PC-3 (cell line): ENCODE results near the gene SEPTIN2.

Experiments used
- EZH2 ChIP-seq: fragments of 300-600 bp; sonication (generic); IDR thresholded peaks from one replicate; pipeline ENCODE4 v1.6.1; 2017; ENCODE audit warnings: antibody characterized with exemption, mild to moderate bottlenecking, low read length; ENCODE audit not compliant: unreplicated experiment
- EZH2phosphoT487 ChIP-seq: fragments of 300-600 bp; sonication (generic); IDR thresholded peaks from 2 replicates; pipeline ENCODE4 v1.6.1; 2018; ENCODE audit warnings: mild to moderate bottlenecking, antibody characterized with exemption, low read length, borderline replicate concordance
- TF ChIP-seq, protein P1 (sequence below): fragments of 300-600 bp; sonication (generic); conservative IDR thresholded peaks from 2 replicates; pipeline ENCODE4 v1.5.1; 2017; ENCODE audit warnings: antibody characterized with exemption, low read depth, mild to moderate bottlenecking, low read length

DNA sequence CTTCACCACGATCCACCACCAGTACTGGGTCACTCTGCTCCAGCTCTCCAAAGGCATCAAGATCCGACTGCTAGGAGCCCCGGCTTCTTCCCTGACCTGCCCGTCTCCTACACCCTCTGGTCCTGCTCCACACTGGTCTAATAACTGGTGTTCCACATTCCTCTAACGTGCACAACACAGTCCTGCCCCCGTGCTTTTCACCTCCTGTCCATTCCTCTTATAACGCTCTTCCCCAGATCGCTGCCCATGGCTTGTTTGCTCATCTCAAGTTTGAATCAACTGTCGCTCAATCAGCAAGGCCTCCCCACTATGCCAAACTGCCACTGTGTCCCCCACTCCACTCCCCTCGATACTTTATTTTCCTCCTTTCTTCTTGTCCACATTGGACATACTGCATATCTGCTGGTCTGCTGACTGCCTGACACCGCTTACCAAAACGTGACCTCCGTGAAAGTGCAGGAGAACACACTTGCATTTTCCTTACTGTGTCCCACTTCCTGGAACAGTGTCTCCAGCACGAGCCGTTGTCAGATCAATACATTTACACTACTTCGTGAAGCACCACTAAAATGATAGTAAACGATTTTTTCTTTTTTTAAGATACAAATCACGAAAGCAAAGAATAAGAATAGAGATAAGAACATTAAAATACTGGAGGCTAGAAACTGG is 6.8 kb upstream of the SEPTIN2 start:
- TF ChIP-seq, protein P1, sequence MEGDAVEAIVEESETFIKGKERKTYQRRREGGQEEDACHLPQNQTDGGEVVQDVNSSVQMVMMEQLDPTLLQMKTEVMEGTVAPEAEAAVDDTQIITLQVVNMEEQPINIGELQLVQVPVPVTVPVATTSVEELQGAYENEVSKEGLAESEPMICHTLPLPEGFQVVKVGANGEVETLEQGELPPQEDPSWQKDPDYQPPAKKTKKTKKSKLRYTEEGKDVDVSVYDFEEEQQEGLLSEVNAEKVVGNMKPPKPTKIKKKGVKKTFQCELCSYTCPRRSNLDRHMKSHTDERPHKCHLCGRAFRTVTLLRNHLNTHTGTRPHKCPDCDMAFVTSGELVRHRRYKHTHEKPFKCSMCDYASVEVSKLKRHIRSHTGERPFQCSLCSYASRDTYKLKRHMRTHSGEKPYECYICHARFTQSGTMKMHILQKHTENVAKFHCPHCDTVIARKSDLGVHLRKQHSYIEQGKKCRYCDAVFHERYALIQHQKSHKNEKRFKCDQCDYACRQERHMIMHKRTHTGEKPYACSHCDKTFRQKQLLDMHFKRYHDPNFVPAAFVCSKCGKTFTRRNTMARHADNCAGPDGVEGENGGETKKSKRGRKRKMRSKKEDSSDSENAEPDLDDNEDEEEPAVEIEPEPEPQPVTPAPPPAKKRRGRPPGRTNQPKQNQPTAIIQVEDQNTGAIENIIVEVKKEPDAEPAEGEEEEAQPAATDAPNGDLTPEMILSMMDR = no peak
- TF ChIP-seq EZH2phosphoT487 = no peak
- no peak for TF ChIP-seq EZH2
